Skeletal muscle satellite cell (primary cell): ENCODE results near the gene S100A1.

Source experiments
- H3K27me3 ChIP-seq: 2 replicates; pipeline ENCODE4 v1.7.0; 2013; ENCODE audit warnings: low read length; ENCODE audit not compliant: control insufficient read depth, insufficient read depth
- H3K36me3 ChIP-seq: 2 replicates; pipeline ENCODE4 v1.7.0; 2013; ENCODE audit warnings: mild to moderate bottlenecking, control low read depth, low read length; ENCODE audit not compliant: insufficient read depth
- H3K4me1 ChIP-seq: 2 replicates; pipeline ENCODE4 v1.7.0; 2013; ENCODE audit warnings: low read length; ENCODE audit not compliant: control insufficient read depth, insufficient read depth
- H3K4me2 ChIP-seq: 2 replicates; pipeline ENCODE4 v1.7.0; 2013; ENCODE audit warnings: mild to moderate bottlenecking, low read length
- H3K4me3 ChIP-seq: 2 replicates; pipeline ENCODE4 v1.7.0; 2013; ENCODE audit warnings: low read length
- H3K9ac ChIP-seq: 2 replicates; pipeline ENCODE4 v1.7.0; 2013; ENCODE audit warnings: mild to moderate bottlenecking, low read depth, low read length, moderate library complexity
- H3K9me3 ChIP-seq: replicated peaks from 2 replicates; pipeline ENCODE4 v1.7.0; 2013; ENCODE audit warnings: mild to moderate bottlenecking, control low read depth, low read length

S100A1 gene

GRCh38 chr1:153623101-153623500 lies 5.1 kb upstream of the S100A1 start:
- Histone ChIP-seq H3K27me3 (no peaks in the 10 kb centered on the region), H3K4me1 (peaks cover 44% of the 10 kb centered on the region), H3K9me3 (no peaks in the 10 kb centered on the region), H3K4me3 (no peak overlapping the region), H3K4me2 (no peak overlapping the region), H3K9ac (no peak overlapping the region), H3K36me3 (peaks cover 52% of the 10 kb centered on the region)

- Histone ChIP-seq H3K27me3 (no peaks in the 10 kb centered on the region), H3K9ac (no peak overlapping the region), H3K4me2 (peak overlapping the region; percentile 92), H3K4me1 (peaks cover 45% of the 10 kb centered on the region), H3K9me3 (no peaks in the 10 kb centered on the region), H3K4me3 (peak overlapping the region; percentile 81), H3K36me3 (peaks cover 35% of the 10 kb centered on the region)
These were observed 3.1 kb upstream of the S100A1 start for GRCh38 chr1:153624965-153625611.

GRCh38 chr1:153626477-153626903 lies 1.7 kb upstream of the S100A1 start:
- H3K36me3 ChIP-seq: peaks cover 27% of the 10 kb centered on the region
- H3K4me2 ChIP-seq: peak overlapping the region; percentile 92
- H3K27me3 ChIP-seq: no peaks in the 10 kb centered on the region
- peak overlapping the region; percentile 92 for H3K9ac ChIP-seq
- H3K4me3 ChIP-seq: peak overlapping the region; percentile 81
- H3K4me1 ChIP-seq: peaks cover 47% of the 10 kb centered on the region
- no peaks in the 10 kb centered on the region for H3K9me3 ChIP-seq

DNA sequence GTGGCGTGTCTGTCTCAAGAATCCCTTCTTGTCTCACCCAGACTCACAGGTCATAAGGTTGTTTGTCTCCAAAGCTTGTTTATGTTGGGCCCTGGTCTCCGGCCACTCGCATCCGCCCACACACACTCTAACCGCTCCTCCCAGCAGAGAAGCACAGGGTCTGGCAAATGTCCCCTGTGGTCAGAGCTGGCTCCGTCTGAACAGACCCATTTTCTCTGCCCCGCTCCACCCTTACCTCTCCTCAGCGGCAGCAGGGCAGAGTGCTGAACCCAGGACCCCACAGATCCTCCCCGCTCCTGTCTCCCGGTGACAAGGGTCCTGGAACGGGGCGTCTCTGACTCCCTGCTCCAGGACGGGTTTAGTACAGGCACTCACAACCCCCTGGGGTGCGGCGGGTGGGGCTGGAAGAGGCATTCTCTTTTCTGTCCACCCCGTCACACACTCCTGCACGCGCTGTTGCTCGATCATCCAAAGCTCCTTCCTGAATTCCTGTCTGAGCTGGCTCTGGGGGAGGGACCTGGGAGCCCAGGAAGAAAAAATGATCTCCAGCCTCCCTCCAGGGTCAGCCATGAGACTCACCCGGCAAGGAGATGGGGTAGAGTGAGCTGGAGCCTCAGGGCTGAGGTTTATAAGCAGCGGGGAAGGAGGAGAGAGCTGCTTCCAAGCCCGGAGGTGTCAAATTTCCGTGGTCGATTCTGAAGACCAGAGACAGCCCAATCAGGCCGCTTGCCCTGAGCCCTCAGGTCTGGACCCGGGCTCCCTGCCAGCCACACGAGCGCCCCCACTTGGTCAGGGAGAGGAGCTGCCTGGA lies 1.1 kb upstream of the S100A1 start, which contains the start of gene S100A13:
Gene S100A13 (minus strand): TSS at position 602 of the 811 bp plus-strand sequence. CDS start 1,033 bp downstream, outside the sequence.
- Histone ChIP-seq H3K4me1 (peaks cover 49% of the 10 kb centered on the region), H3K9me3 (no peaks in the 10 kb centered on the region), H3K4me2 (peak within 1 kb of the TSS; percentile 92), H3K4me3 (peak within 1 kb of the TSS; percentile 81), H3K9ac (peak within 1 kb of the TSS; percentile 92), H3K36me3 (peaks cover 27% of the 10 kb centered on the region), H3K27me3 (no peaks in the 10 kb centered on the region)

- Histone ChIP-seq H3K36me3 (peaks cover 12% of the 10 kb centered on the region), H3K9me3 (no peaks in the 10 kb centered on the region), H3K4me1 (peaks cover 53% of the 10 kb centered on the region), H3K27me3 (no peaks in the 10 kb centered on the region), H3K4me3 (no peak overlapping the region), H3K9ac (no peak overlapping the region), H3K4me2 (no peak overlapping the region)
These were observed 556 bp downstream of the S100A1 start for GRCh38 chr1:153628638-153629342.

DNA sequence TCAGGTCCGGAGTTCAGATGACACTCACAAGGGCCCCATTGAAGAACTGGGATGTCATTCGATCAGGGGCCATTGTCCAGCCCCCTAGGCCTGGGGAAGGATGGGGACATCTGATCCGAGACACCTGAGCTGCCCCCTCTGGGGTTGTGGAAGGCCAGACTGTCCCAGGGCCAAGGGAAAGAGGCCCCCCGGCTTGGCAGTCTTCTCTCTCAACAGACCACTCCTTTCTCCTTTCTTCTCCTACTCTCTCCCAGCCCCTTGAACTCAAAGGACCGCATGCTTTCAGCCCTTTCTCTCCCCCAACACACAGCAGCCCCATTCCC lies 1.1 kb downstream of the S100A1 start:
- Histone ChIP-seq H3K4me3 (no peak overlapping the region), H3K4me1 (peaks cover 48% of the 10 kb centered on the region)

GRCh38 chr1:153629971-153630370 lies 1.7 kb downstream of the S100A1 start:
- Histone ChIP-seq H3K36me3 (peaks cover 6% of the 10 kb centered on the region), H3K9ac (no peak overlapping the region), H3K4me3 (no peak overlapping the region)

More for the DNA sequence above, 1.1 kb downstream of the S100A1 start:
- H3K4me2 ChIP-seq: no peak overlapping the region
- H3K9ac ChIP-seq: no peak overlapping the region
- H3K36me3 ChIP-seq: peaks cover 7% of the 10 kb centered on the region
- H3K9me3 ChIP-seq: no peaks in the 10 kb centered on the region
- no peaks in the 10 kb centered on the region for H3K27me3 ChIP-seq

DNA sequence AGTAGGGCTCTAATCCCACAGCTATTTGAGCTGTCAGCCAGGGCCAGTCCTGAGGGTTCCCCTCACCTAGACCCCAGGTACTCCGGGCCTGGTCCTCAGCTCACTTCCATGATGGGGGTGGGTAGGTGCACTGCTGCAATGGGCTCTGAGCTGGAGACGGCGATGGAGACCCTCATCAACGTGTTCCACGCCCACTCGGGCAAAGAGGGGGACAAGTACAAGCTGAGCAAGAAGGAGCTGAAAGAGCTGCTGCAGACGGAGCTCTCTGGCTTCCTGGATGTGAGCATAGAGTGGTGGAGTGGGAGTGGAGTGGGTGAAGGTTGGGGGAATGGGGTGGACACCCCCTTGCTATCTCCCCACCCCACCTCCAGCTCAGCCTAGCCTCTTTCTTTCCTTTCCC lies 2.1 kb downstream of the S100A1 start:
- no peak overlapping the region for H3K4me3 ChIP-seq
- no peak overlapping the region for H3K9ac ChIP-seq
- peaks cover 4% of the 10 kb centered on the region for H3K36me3 ChIP-seq
- H3K9me3 ChIP-seq: no peaks in the 10 kb centered on the region
- no peaks in the 10 kb centered on the region for H3K27me3 ChIP-seq
- H3K4me1 ChIP-seq: peaks cover 38% of the 10 kb centered on the region
- H3K4me2 ChIP-seq: no peak overlapping the region

More at GRCh38 chr1:153629971-153630370, 1.7 kb downstream of the S100A1 start:
- Histone ChIP-seq H3K4me1 (peaks cover 42% of the 10 kb centered on the region), H3K4me2 (no peak overlapping the region), H3K27me3 (no peaks in the 10 kb centered on the region), H3K9me3 (no peaks in the 10 kb centered on the region)

DNA sequence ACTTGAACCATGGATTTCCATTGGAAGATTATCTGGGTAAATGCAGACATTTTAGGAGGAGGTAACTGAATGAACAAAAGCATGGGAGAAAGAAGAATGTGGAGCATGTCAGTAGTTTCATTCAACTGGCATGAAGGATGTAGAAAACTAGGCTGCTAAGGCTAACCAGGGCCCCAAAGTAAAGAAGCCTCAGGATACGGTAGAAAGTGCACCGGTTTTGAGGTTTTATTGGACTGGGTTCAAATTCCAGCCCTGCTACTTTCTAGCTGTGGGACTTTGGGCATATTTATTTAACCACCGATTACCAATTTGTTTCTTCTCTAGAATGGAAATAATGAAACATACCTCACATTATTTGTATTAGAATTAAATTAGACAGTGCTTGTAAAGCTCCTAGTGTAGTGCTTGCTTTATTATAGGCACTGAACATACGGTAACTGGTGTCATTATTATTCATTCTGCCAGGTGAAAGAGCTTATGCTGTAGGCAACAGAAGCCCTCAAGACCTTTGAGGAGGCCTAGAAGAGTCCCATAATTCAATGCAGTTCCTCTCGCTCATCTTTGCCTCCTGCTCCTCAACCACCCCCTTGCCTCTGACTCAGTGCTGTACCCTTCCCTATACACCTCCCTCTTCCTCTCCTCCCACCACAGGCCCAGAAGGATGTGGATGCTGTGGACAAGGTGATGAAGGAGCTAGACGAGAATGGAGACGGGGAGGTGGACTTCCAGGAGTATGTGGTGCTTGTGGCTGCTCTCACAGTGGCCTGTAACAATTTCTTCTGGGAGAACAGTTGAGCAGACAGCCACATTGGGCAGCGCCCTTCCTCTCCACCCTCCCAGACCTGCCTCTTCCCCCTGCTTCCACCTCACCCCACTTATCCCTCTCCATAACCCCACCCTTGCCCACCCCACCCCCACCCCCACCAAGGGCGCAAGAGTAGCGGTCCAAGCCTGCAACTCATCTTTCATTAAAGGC lies 3.1 kb downstream of the S100A1 start:
- Histone ChIP-seq H3K36me3 (peaks cover 3% of the 10 kb centered on the region), H3K9ac (no peak overlapping the region), H3K4me3 (no peak overlapping the region), H3K4me2 (no peak overlapping the region), H3K27me3 (no peaks in the 10 kb centered on the region), H3K4me1 (peaks cover 35% of the 10 kb centered on the region), H3K9me3 (no peaks in the 10 kb centered on the region)

DNA sequence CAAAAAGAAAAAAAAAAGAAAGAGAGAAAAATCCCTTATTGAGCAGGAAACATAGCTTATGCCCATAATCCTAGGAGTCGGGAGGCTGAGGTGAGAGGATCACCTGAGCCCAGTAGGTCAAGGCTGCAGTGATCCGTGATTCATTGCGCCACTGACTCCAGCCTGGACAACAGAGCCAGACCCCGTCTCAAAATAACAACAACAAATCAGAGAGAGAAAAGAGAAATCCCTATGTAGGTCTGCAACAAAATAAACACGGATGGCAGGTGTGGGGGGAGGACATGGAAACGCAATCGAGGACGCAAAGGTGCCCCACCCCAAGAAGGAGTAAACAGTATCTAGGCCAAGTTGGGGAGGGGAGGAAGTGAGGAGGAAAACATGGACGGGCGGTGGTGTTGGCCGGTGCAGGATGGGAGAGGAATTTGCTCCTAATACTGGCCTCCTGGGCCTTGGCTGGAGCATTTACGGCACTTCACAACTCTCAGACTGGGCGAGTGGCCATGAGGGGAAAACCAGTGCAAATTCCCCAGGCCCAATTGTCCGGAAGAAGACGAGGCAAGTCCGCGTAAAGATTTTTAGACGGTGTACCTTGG lies 5.0 kb downstream of the S100A1 start:
- H3K4me2 ChIP-seq: peak overlapping the region; percentile 81
- H3K27me3 ChIP-seq: no peaks in the 10 kb centered on the region
- peak overlapping the region; percentile 100 for H3K9ac ChIP-seq
- H3K36me3 ChIP-seq: peaks cover 22% of the 10 kb centered on the region
- peak overlapping the region; percentile 67 for H3K4me3 ChIP-seq
- H3K9me3 ChIP-seq: no peaks in the 10 kb centered on the region
- peaks cover 25% of the 10 kb centered on the region for H3K4me1 ChIP-seq
